Activated naive CD4-positive, alpha-beta T cell (primary cell): ENCODE measurements around the gene LPO.

Source experiments
- DNase-seq, 4 experiments: peaks; one replicate each; lab custom pipeline; 2025; lab: John Stamatoyannopoulos, UW

LPO gene

GRCh38 chr17:58238147-58238634, at the start of gene LPO:
TSS of gene LPO (plus strand) at chr17:58238584. CDS start at chr17:58242980, 4,396 bp downstream.
- no peak for DNase-seq

- no peak for DNase-seq
These were observed 48.8 kb upstream of the LPO start for GRCh38 chr17:58189436-58190146.

GRCh38 chr17:58191241-58191896, 47.0 kb upstream of the LPO start:
- no peak for DNase-seq

GRCh38 chr17:58192612-58193011, 45.8 kb upstream of the LPO start, which contains the start of gene EPX:
TSS of gene EPX (plus strand) at chr17:58192726. CDS start at chr17:58192847, 121 bp downstream.
- DNase-seq = no peak

GRCh38 chr17:58193641-58194255, 44.6 kb upstream of the LPO start:
- DNase-seq = no peak

GRCh38 chr17:58195518-58196123, 42.8 kb upstream of the LPO start:
- no peak for DNase-seq

GRCh38 chr17:58196610-58197009, 41.8 kb upstream of the LPO start:
- no peak for DNase-seq

GRCh38 chr17:58200024-58200633, 38.3 kb upstream of the LPO start:
- DNase-seq = peak; percentile 10 to 47 (median 29)

GRCh38 chr17:58202859-58203258, 35.5 kb upstream of the LPO start:
- DNase-seq = no peak

- no peak for DNase-seq
These were observed 33.6 kb upstream of the LPO start for GRCh38 chr17:58204796-58205195.

GRCh38 chr17:58205936-58206335, 32.4 kb upstream of the LPO start:
- no peak for DNase-seq

- DNase-seq = no peak
These were observed 30.9 kb upstream of the LPO start for GRCh38 chr17:58207451-58207850.

- no peak for DNase-seq
These were observed 30.0 kb upstream of the LPO start for GRCh38 chr17:58208344-58208743.

- DNase-seq = no peak
These were observed 27.5 kb upstream of the LPO start for GRCh38 chr17:58210922-58211321.

GRCh38 chr17:58215685-58216084, 22.7 kb upstream of the LPO start:
- no peak for DNase-seq

GRCh38 chr17:58217766-58218165, 20.6 kb upstream of the LPO start:
- no peak for DNase-seq

- DNase-seq = peak; percentile 87 to 94 (median 91)
These were observed 19.2 kb upstream of the LPO start, which contains the start of gene MKS1 for GRCh38 chr17:58219007-58219788. TSS of gene MKS1 (minus strand) at chr17:58219255. CDS start at chr17:58219230, 25 bp downstream.

GRCh38 chr17:58219789-58220183, 18.6 kb upstream of the LPO start:
- DNase-seq = no peak

- DNase-seq = no peak
These were observed 14.1 kb upstream of the LPO start for GRCh38 chr17:58224315-58224714.

- no peak for DNase-seq
These were observed 10.7 kb upstream of the LPO start for GRCh38 chr17:58227733-58228132.

- DNase-seq = no peak
These were observed 9.7 kb upstream of the LPO start for GRCh38 chr17:58228679-58229078.
